Astrocyte of the spinal cord (primary cell): ENCODE results near the gene XPNPEP1.

Experiments used
- DNase-seq: peaks from one replicate; pipeline ENCODE4 v3.0.0; 2011; ENCODE audit warnings: low read depth, low spot score
- H3K4me3 ChIP-seq: 2 replicates; pipeline ENCODE4 v1.5.1; 2011; ENCODE audit warnings: low read depth, mild to moderate bottlenecking, low read length, moderate library complexity
- CTCF ChIP-seq: IDR thresholded peaks from 2 replicates; pipeline ENCODE4 v1.5.1; 2012; ENCODE audit warnings: low read depth, mild to moderate bottlenecking, low read length, inconsistent platforms
- in situ Hi-C: cut with HindIII; loops from 2 replicates; pipeline ENCODE4 v1.10.0; 2017; ENCODE audit warnings: low sequenced_read_pairs

The XPNPEP1 gene

GRCh38 chr10:109861081-109861480 lies 62.2 kb downstream of the XPNPEP1 start:
- no peak for TF ChIP-seq CTCF

GRCh38 chr10:109859221-109859620 lies 64.1 kb downstream of the XPNPEP1 start:
- in situ Hi-C loops: no loop called here
- no peak for TF ChIP-seq CTCF
- DNase-seq: no peak
- H3K4me3 ChIP-seq: no peak overlapping the region

More at GRCh38 chr10:109861081-109861480, 62.2 kb downstream of the XPNPEP1 start:
- H3K4me3 ChIP-seq: no peak overlapping the region
- DNase-seq: no peak
- in situ Hi-C loops: no loop called here

GRCh38 chr10:109855746-109856145 lies 67.6 kb downstream of the XPNPEP1 start:
- no peak overlapping the region for H3K4me3 ChIP-seq
- no peak for DNase-seq
- TF ChIP-seq CTCF: no peak
- in situ Hi-C loops: no loop called here

- no peak for DNase-seq
- in situ Hi-C loops: no loop called here
- H3K4me3 ChIP-seq: no peak overlapping the region
- TF ChIP-seq CTCF: no peak
Observed at GRCh38 chr10:109853921-109854320, 69.4 kb downstream of the XPNPEP1 start.

GRCh38 chr10:109852475-109853037 lies 70.8 kb downstream of the XPNPEP1 start:
- TF ChIP-seq CTCF: peak; percentile 98
- in situ Hi-C loops: no loop called here
- H3K4me3 ChIP-seq: no peak overlapping the region
- DNase-seq: peak; percentile 64

GRCh38 chr10:109851616-109852474 lies 71.5 kb downstream of the XPNPEP1 start:
- in situ Hi-C loops: no loop called here
- no peak for DNase-seq
- H3K4me3 ChIP-seq: no peak overlapping the region
- TF ChIP-seq CTCF: no peak
